IMR-90 (cell line): Measurements from ENCODE around the gene PROB1. TPM values are rescaled to one million over a fixed set of nuclear protein-coding genes. Genes with fewer than 3 reads are reported as not detected.

Experiments used
- ATAC-seq: fragments of 200-7000 bp; cut with Tn5 transposase; 2 replicates; pipeline ENCODE4 v1.9.1; 2020; ENCODE audit warnings: low read depth, mild to moderate bottlenecking, moderate library complexity
- BruUV-seq: library from RNA; stranded (reverse); fragments of 400-500 nt; replicated peaks from 2 replicates; lab custom pipeline; 2021; lab: Mats Ljungman, UMichigan
- CTCF ChIA-PET: fragments of 300-600 bp; formaldehyde crosslinking; extraction: SDS; loops from one replicate; lab custom pipeline; 2021; ENCODE audit warnings: antibody characterized with exemption; lab: Yijun Ruan, JAX
- POLR2A ChIA-PET: fragments of 300-600 bp; sonication (Branson Sonifier 250); formaldehyde crosslinking; loops from one replicate; lab custom pipeline; 2022; ENCODE audit warnings: antibody characterized with exemption; ENCODE audit not compliant: unreplicated experiment; lab: Charles Lee
- DNase-seq: peaks from one replicate; pipeline ENCODE4 v3.0.0; 2013
- H2AFZ ChIP-seq: replicated peaks from 2 replicates; pipeline ENCODE3; 2013; ENCODE audit warnings: low read length, mild to moderate bottlenecking; ENCODE audit not compliant: poor library complexity
- H2AK5ac ChIP-seq: 2 replicates; pipeline ENCODE4 v1.6.1; 2013; ENCODE audit warnings: low read depth, low read length, inconsistent platforms
- H2AK9ac ChIP-seq: replicated peaks from 2 replicates; pipeline ENCODE3; 2013; ENCODE audit warnings: mild to moderate bottlenecking, low read depth, low read length, moderate library complexity; ENCODE audit not compliant: poor library complexity
- H2BK120ac ChIP-seq: 2 replicates; pipeline ENCODE4 v1.6.1; 2013; ENCODE audit warnings: low read depth, low read length, inconsistent platforms
- H2BK15ac ChIP-seq: 3 replicates; pipeline ENCODE4 v1.6.1; 2013; ENCODE audit warnings: low read depth, low read length, inconsistent platforms
- H2BK20ac ChIP-seq: 2 replicates; pipeline ENCODE4 v1.6.1; 2013; ENCODE audit warnings: low read depth, mild to moderate bottlenecking, inconsistent platforms, low read length, moderate library complexity
- H2BK5ac ChIP-seq: 2 replicates; pipeline ENCODE4 v1.6.1; 2013; ENCODE audit warnings: mild to moderate bottlenecking, low read depth, low read length, inconsistent platforms; ENCODE audit not compliant: poor library complexity, severe bottlenecking
- H3K14ac ChIP-seq: replicated peaks from 2 replicates; pipeline ENCODE4 v1.6.1; 2013; ENCODE audit warnings: low read depth, low read length, inconsistent platforms
- H3K18ac ChIP-seq: 2 replicates; pipeline ENCODE4 v1.6.1; 2013; ENCODE audit warnings: low read depth, low read length, control low read depth
- H3K23ac ChIP-seq: 2 replicates; pipeline ENCODE4 v1.6.1; 2013; ENCODE audit warnings: low read depth, low read length, inconsistent platforms
- H3K27ac ChIP-seq: 2 replicates; pipeline ENCODE4 v1.5.1; 2013; ENCODE audit warnings: mild to moderate bottlenecking, control low read depth, low read length; ENCODE audit not compliant: insufficient read depth
- H3K27me3 ChIP-seq: 2 replicates; pipeline ENCODE4 v1.6.1; 2013; ENCODE audit warnings: low read length; ENCODE audit not compliant: control insufficient read depth, insufficient read depth
- H3K36me3 ChIP-seq: 2 replicates; pipeline ENCODE4 v1.6.1; 2013; ENCODE audit warnings: low read length, mixed read lengths; ENCODE audit not compliant: control insufficient read depth, insufficient read depth
- H3K4ac ChIP-seq: 2 replicates; pipeline ENCODE4 v1.6.1; 2013; ENCODE audit warnings: low read depth, low read length, inconsistent platforms
- H3K4me1 ChIP-seq: 2 replicates; pipeline ENCODE4 v1.6.1; 2013; ENCODE audit warnings: low read length, mixed read lengths; ENCODE audit not compliant: control insufficient read depth, insufficient read depth
- H3K4me2 ChIP-seq: 2 replicates; pipeline ENCODE4 v1.6.1; 2013; ENCODE audit warnings: low read depth, mild to moderate bottlenecking, control low read depth, low read length, moderate library complexity
- H3K4me3 ChIP-seq: 2 replicates; pipeline ENCODE4 v1.5.1; 2013; ENCODE audit warnings: low read depth, mild to moderate bottlenecking, control low read depth, low read length, moderate library complexity; ENCODE audit not compliant: insufficient read depth
- H3K56ac ChIP-seq: 2 replicates; pipeline ENCODE4 v1.6.1; 2013; ENCODE audit warnings: low read length, inconsistent platforms; ENCODE audit not compliant: insufficient read depth; ENCODE audit errors: extremely low read depth
- H3K79me1 ChIP-seq, 2 experiments: 2 replicates each; pipeline ENCODE4 v1.6.1; 2013; ENCODE audit warnings: low read length in 2 of 2, inconsistent platforms in 1 of 2, low read depth in 1 of 2
- H3K9ac ChIP-seq: 2 replicates; pipeline ENCODE4 v1.6.1; 2013; ENCODE audit warnings: low read depth, low read length, control low read depth
- H3K9me1 ChIP-seq: 2 replicates; pipeline ENCODE4 v1.6.1; 2013; ENCODE audit warnings: low read length, inconsistent platforms; ENCODE audit not compliant: insufficient read depth
- H3K9me3 ChIP-seq: 2 replicates; pipeline ENCODE4 v1.6.1; 2013; ENCODE audit warnings: low read length; ENCODE audit not compliant: control insufficient read depth, insufficient read depth
- H4K20me1 ChIP-seq: 2 replicates; pipeline ENCODE4 v1.6.1; 2013; ENCODE audit warnings: low read length, inconsistent platforms; ENCODE audit not compliant: insufficient read depth
- H4K5ac ChIP-seq: 2 replicates; pipeline ENCODE4 v1.6.1; 2013; ENCODE audit warnings: mild to moderate bottlenecking, low read depth, low read length, control low read depth
- H4K8ac ChIP-seq, 2 experiments: 2 replicates each; pipeline ENCODE4 v1.6.1; 2013; ENCODE audit warnings: low read depth in 2 of 2, low read length in 2 of 2, control low read depth in 1 of 2, inconsistent platforms in 1 of 2
- H4K91ac ChIP-seq: 2 replicates; pipeline ENCODE4 v1.6.1; 2013; ENCODE audit warnings: low read depth, low read length, inconsistent platforms; ENCODE audit not compliant: insufficient read depth
- CEBPB ChIP-seq: IDR thresholded peaks from 2 replicates; pipeline ENCODE4 v1.6.1; 2012; ENCODE audit warnings: low read depth, low read length, improper control_type of control experiment
- ELK1 ChIP-seq: fragments of 150-350 bp; IDR thresholded peaks from 2 replicates; pipeline ENCODE4 v1.6.1; 2016; ENCODE audit warnings: low read depth, mild to moderate bottlenecking, low read length, moderate library complexity, borderline replicate concordance
- MAZ ChIP-seq: IDR thresholded peaks from 2 replicates; pipeline ENCODE4 v1.6.1; 2012; ENCODE audit warnings: low read depth, mild to moderate bottlenecking, low read length, improper control_type of control experiment, moderate library complexity, borderline replicate concordance
- RCOR1 ChIP-seq: IDR thresholded peaks from 2 replicates; pipeline ENCODE4 v1.6.1; 2012; ENCODE audit warnings: mild to moderate bottlenecking, low read length, improper control_type of control experiment; ENCODE audit not compliant: insufficient replicate concordance
- WGBS, 2 experiments: methylation state at CpG; one replicate each; pipeline versions ENCODE4 v1.1.5 to v1.1.7; 2013; ENCODE audit warnings: missing lambda C conversion rate in 2 of 2; ENCODE audit not compliant: insufficient read length in 1 of 2; ENCODE audit errors: extremely low coverage in 2 of 2; 5-methylcytosine and 5-hydroxymethylcytosine counted together
- dilution Hi-C: fragments of 300-500 bp; cut with HindIII; formaldehyde crosslinking; loops from one replicate; pipeline ENCODE4 v1.14.3; 2018; ENCODE audit warnings: low sequenced_read_pairs; ENCODE audit not compliant: unreplicated experiment
- in situ Hi-C: fragments of 300-500 bp; cut with MboI; formaldehyde crosslinking; loops from 3 replicates; pipeline ENCODE4 v1.14.3; 2019; ENCODE audit warnings: low sequenced_read_pairs, inconsistent platforms, mixed read lengths
- intact Hi-C: fragments of 100-400 bp; cut with micrococcal nuclease; formaldehyde crosslinking; loops from 2 replicates; pipeline ENCODE4 v1.10.0; 2022
- polyA plus RNA-seq, 3 experiments: library from polyadenylated mRNA; depleted of rRNA; stranded (reverse); fragments of >200 nt; gene quantifications; 2 replicates each; pipeline ENCODE4 v1.2.3, GENCODE V29; 2012; ENCODE audit warnings: low replicate concordance in 1 of 3
- total RNA-seq: library from RNA; depleted of rRNA; stranded (reverse); fragments of >200 nt; gene quantifications from 2 replicates; pipeline ENCODE4 v1.2.3, GENCODE V29; 2012

PROB1 gene
- total and polyA plus RNA-seq, 2 of the 4 experiments (the other 2 are of a cell fraction): under 0.01 to 0.38 TPM

GRCh38 chr5:139399501-139400121, 4.7 kb upstream of the PROB1 start:
- Histone ChIP-seq H2BK15ac (no peak overlapping the region), H2BK120ac (no peak overlapping the region), H3K14ac (no peak overlapping the region), H3K79me1 (peaks cover 0 to 14% of the 10 kb centered on the region in 2 experiments; a peak in 1 of 4 replicates), H2BK5ac (no peak overlapping the region), H3K4me1 (peaks cover 4% of the 10 kb centered on the region), H2AK9ac (peak overlapping the region; percentile 49), H2AFZ (no peak overlapping the region), H3K56ac (no peak overlapping the region), H2BK20ac (no peak overlapping the region), H4K20me1 (no peaks in the 10 kb centered on the region; the same call in 1 of the 2 replicates), H2AK5ac (no peak overlapping the region), H3K4me2 (no peak overlapping the region), H3K9ac (no peak overlapping the region), H3K4me3 (no peak overlapping the region), H4K8ac (no peak overlapping the region), H3K23ac (no peak overlapping the region), H4K91ac (no peak overlapping the region), H3K18ac (no peak overlapping the region), H3K9me1 (peaks cover 8% of the 10 kb centered on the region), H3K27me3 (peaks cover 6% of the 10 kb centered on the region; the same call in 1 of the 2 replicates), H4K5ac (no peak overlapping the region), H3K36me3 (no peaks in the 10 kb centered on the region), H3K27ac (no peak overlapping the region), H3K4ac (no peak overlapping the region), H3K9me3 (no peaks in the 10 kb centered on the region)
- CTCF ChIA-PET: no interaction called here
- no TSS peak for BruUV-seq
- in situ Hi-C loops (no loop called here), dilution Hi-C loops (loop anchor here (25.0 kb wide), 1 partner anchor 113 kb away; no protein-coding TSS in a partner anchor), intact Hi-C loops (no loop called here)
- DNase-seq (no peak), ATAC-seq (no peak)
- POLR2A ChIA-PET: no interaction called here
- 82% methylated on average over 3 of the region's 6 CpGs; no CpG with 5 or more reads in 1 of the 2 experiments for WGBS, 2 experiments
- TF ChIP-seq RCOR1 (no peak), CEBPB (no peak), MAZ (no peak), ELK1 (no peak)
